ENCODE data around the gene RAG1. TPM values are rescaled to one million over a fixed set of nuclear protein-coding genes. Genes with fewer than 3 reads are reported as not detected.

The RAG1 gene
- polyA plus RNA-seq, 1 donor (not counting 4 experiments of a cell fraction or from before 2014, with no cell fraction given), result 1.3 TPM

DNA sequence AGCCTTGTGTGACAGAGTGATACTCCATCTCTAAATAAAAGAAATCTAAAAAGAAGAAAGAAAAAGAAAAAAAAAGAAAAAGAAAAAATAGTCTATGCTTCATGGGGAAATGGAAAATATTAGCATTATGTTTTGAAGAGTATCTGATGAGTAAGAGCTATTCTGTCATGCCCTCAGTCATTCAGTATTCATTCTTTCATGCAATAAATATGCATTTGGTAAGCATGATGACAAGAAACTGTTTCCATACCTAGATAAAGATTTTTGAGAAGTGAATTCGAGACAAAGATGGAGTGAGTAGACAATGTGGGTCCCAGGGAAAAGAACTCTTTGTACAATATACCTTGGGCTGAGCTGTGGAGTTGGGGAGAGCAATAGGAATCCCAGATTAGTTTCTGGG, 20.3 kb downstream of the RAG1 start:
- Histone ChIP-seq H2AFZ (ENCODE audit: control insufficient read depth, low read length) (no peak overlapping the region), H3K9me3 (ENCODE audit: control insufficient read depth, low read depth, low read length) (no peaks in the 10 kb centered on the region), H3K27ac (ENCODE audit: control insufficient read depth, insufficient read depth, low read length) (no peak overlapping the region), H3K36me3 (ENCODE audit: control insufficient read depth in 2 of 2, extremely low read depth in 1 of 2, insufficient read depth in 2 of 2, low read length in 2 of 2) (no peaks in the 10 kb centered on the region), H3K9me1 (ENCODE audit: control insufficient read depth, extremely low read depth, insufficient read depth, low read length) (no peaks in the 10 kb centered on the region), H3K4me2 (ENCODE audit: control insufficient read depth, extremely low read depth, insufficient read depth, low read depth, low read length) (no peak overlapping the region), H3K4me3 (ENCODE audit: control insufficient read depth in 2 of 3, extremely low read depth in 1 of 3, insufficient read depth in 2 of 3, low read depth in 1 of 3, low read length in 3 of 3) (no peak overlapping the region), H3K9ac (ENCODE audit: control insufficient read depth, extremely low read depth, insufficient read depth, low read length) (no peak overlapping the region), H3K79me2 (ENCODE audit: control insufficient read depth, insufficient read depth, low read length) (no peaks in the 10 kb centered on the region), H4K20me1 (ENCODE audit: control insufficient read depth, extremely low read depth, insufficient read depth, low read length) (no peaks in the 10 kb centered on the region), H3K4me1 (ENCODE audit: control insufficient read depth, extremely low read depth, insufficient read depth, low read length) (no peaks in the 10 kb centered on the region), H3K27me3 (ENCODE audit: control insufficient read depth, extremely low read depth, insufficient read depth, low read length) (no peaks in the 10 kb centered on the region)
- dilution Hi-C loops (cut with MboI; ENCODE audit: extremely low pct_ligation_motif_present, low sequenced_read_pairs), result no loop called here
- no peak for TF ChIP-seq EZH2 (IDR thresholded peaks at IDR 0.05; ENCODE audit: low read length)
- TF ChIP-seq, protein P1, sequence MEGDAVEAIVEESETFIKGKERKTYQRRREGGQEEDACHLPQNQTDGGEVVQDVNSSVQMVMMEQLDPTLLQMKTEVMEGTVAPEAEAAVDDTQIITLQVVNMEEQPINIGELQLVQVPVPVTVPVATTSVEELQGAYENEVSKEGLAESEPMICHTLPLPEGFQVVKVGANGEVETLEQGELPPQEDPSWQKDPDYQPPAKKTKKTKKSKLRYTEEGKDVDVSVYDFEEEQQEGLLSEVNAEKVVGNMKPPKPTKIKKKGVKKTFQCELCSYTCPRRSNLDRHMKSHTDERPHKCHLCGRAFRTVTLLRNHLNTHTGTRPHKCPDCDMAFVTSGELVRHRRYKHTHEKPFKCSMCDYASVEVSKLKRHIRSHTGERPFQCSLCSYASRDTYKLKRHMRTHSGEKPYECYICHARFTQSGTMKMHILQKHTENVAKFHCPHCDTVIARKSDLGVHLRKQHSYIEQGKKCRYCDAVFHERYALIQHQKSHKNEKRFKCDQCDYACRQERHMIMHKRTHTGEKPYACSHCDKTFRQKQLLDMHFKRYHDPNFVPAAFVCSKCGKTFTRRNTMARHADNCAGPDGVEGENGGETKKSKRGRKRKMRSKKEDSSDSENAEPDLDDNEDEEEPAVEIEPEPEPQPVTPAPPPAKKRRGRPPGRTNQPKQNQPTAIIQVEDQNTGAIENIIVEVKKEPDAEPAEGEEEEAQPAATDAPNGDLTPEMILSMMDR (optimal IDR thresholded peaks at IDR 0.05 in 1 of 3, IDR thresholded peaks at IDR 0.05 in 1 of 3, conservative IDR thresholded peaks at IDR 0.05 in 1 of 3; ENCODE audit: extremely low read depth in 1 of 3, insufficient read depth in 2 of 3, low read length in 3 of 3), result no peak
- DNase-seq (ENCODE audit: low read depth, low spot score) (no peak), FAIRE-seq (no peak)

DNA sequence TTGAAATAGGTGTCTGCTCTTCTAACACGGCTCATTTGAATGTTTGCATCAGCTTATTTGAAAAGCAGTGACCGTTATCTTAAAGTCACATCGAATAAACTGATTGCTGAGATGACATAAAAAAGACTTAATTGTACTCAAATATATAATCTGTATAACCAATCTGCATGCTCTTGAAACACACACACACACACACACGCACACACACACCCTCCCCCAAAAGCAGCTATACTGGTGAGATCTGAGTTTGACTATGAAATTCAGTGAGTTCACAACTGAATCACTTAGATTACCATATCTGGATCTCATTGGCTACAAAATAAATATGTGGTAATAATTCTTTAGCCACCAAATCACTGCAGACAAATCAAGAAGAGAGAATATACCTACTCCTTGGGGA, 22.7 kb downstream of the RAG1 start:
- TF ChIP-seq, protein P1 (optimal IDR thresholded peaks at IDR 0.05 in 1 of 3, IDR thresholded peaks at IDR 0.05 in 1 of 3, conservative IDR thresholded peaks at IDR 0.05 in 1 of 3; ENCODE audit: extremely low read depth in 1 of 3, insufficient read depth in 2 of 3, low read length in 3 of 3), result no peak
- no peak for TF ChIP-seq EZH2 (IDR thresholded peaks at IDR 0.05; ENCODE audit: low read length)
- Histone ChIP-seq H3K36me3 (ENCODE audit: control insufficient read depth in 2 of 2, extremely low read depth in 1 of 2, insufficient read depth in 2 of 2, low read length in 2 of 2) (no peaks in the 10 kb centered on the region), H3K4me2 (ENCODE audit: control insufficient read depth, extremely low read depth, insufficient read depth, low read depth, low read length) (no peak overlapping the region), H3K9me1 (ENCODE audit: control insufficient read depth, extremely low read depth, insufficient read depth, low read length) (no peaks in the 10 kb centered on the region), H3K9me3 (ENCODE audit: control insufficient read depth, low read depth, low read length) (no peaks in the 10 kb centered on the region), H3K27me3 (ENCODE audit: control insufficient read depth, extremely low read depth, insufficient read depth, low read length) (no peaks in the 10 kb centered on the region), H3K4me3 (ENCODE audit: control insufficient read depth in 2 of 3, extremely low read depth in 1 of 3, insufficient read depth in 2 of 3, low read depth in 1 of 3, low read length in 3 of 3) (no peak overlapping the region), H3K27ac (ENCODE audit: control insufficient read depth, insufficient read depth, low read length) (no peak overlapping the region), H3K4me1 (ENCODE audit: control insufficient read depth, extremely low read depth, insufficient read depth, low read length) (peaks cover 3% of the 10 kb centered on the region), H3K9ac (ENCODE audit: control insufficient read depth, extremely low read depth, insufficient read depth, low read length) (no peak overlapping the region), H4K20me1 (ENCODE audit: control insufficient read depth, extremely low read depth, insufficient read depth, low read length) (no peaks in the 10 kb centered on the region), H2AFZ (ENCODE audit: control insufficient read depth, low read length) (no peak overlapping the region), H3K79me2 (ENCODE audit: control insufficient read depth, insufficient read depth, low read length) (no peaks in the 10 kb centered on the region)
- FAIRE-seq (no peak), DNase-seq (ENCODE audit: low read depth, low spot score) (no peak)
- dilution Hi-C loops (cut with MboI; ENCODE audit: extremely low pct_ligation_motif_present, low sequenced_read_pairs), result no loop called here
